Measurements from ENCODE around the gene ADGRG3. TPM values are rescaled to one million over a fixed set of nuclear protein-coding genes. Genes with fewer than 3 reads are reported as not detected.

ADGRG3 gene
- total and polyA plus RNA-seq, 2 donors from 2014 or later, result 0.17 to 1.8 TPM

DNA sequence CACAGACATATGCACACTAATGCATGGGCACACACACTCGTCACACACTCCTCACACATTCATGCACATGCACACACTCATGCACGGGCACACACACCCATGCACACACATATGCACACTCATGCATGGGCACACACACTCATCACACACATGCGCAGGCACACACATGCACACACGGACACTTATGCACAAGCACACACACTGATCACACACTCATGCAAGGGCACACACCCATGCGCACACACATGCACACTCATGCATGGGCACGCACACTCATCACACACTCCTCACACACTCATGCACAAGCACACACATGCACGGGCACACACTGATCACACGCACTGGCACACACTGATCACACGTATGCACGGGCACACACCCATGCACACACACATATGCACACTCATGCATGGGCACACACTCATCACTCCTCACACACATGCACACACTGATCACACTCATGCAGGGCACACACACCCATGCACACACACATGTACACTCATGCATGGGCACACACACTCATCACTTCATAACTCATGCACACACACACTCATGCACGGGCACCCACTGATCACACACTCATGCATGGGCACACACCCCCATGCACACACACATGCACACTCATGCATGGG, 23.6 kb upstream of the ADGRG3 start:
- FAIRE-seq (no peak), DNase-seq (no peak)
- Histone ChIP-seq H3K9me3 (ENCODE audit: control insufficient read depth in 2 of 3, insufficient read depth in 1 of 3, low read length in 3 of 3) (no peaks in the 10 kb centered on the region), H3K27me3 (ENCODE audit: control insufficient read depth, insufficient read depth, low read length) (no peaks in the 10 kb centered on the region), H3K4me3 (ENCODE audit: low read length in 3 of 3) (no peak overlapping the region), H3K27ac (ENCODE audit: low read depth in 2 of 2, low read length in 2 of 2) (no peak overlapping the region), H3K4me1 (ENCODE audit: control insufficient read depth in 2 of 3, insufficient read depth in 2 of 3, low read depth in 1 of 3, low read length in 3 of 3) (peaks cover 0 to 37% (median 23%) of the 10 kb centered on the region in 3 donors), H3K9ac (ENCODE audit: low read length in 3 of 3) (no peak overlapping the region), H3K36me3 (ENCODE audit: control insufficient read depth in 2 of 3, insufficient read depth in 3 of 3, low read length in 3 of 3) (peaks cover 0 to 25% (median 12%) of the 10 kb centered on the region in 3 donors)
- intact Hi-C loops (cut with DNase I), result loop anchor here (5.0 kb wide), 1 partner anchor 52 kb away; no protein-coding TSS in a partner anchor
- TF ChIP-seq, protein P1, sequence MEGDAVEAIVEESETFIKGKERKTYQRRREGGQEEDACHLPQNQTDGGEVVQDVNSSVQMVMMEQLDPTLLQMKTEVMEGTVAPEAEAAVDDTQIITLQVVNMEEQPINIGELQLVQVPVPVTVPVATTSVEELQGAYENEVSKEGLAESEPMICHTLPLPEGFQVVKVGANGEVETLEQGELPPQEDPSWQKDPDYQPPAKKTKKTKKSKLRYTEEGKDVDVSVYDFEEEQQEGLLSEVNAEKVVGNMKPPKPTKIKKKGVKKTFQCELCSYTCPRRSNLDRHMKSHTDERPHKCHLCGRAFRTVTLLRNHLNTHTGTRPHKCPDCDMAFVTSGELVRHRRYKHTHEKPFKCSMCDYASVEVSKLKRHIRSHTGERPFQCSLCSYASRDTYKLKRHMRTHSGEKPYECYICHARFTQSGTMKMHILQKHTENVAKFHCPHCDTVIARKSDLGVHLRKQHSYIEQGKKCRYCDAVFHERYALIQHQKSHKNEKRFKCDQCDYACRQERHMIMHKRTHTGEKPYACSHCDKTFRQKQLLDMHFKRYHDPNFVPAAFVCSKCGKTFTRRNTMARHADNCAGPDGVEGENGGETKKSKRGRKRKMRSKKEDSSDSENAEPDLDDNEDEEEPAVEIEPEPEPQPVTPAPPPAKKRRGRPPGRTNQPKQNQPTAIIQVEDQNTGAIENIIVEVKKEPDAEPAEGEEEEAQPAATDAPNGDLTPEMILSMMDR (IDR thresholded peaks at IDR 0.05; ENCODE audit: borderline replicate concordance, extremely low read depth, insufficient read depth), result no peak

DNA sequence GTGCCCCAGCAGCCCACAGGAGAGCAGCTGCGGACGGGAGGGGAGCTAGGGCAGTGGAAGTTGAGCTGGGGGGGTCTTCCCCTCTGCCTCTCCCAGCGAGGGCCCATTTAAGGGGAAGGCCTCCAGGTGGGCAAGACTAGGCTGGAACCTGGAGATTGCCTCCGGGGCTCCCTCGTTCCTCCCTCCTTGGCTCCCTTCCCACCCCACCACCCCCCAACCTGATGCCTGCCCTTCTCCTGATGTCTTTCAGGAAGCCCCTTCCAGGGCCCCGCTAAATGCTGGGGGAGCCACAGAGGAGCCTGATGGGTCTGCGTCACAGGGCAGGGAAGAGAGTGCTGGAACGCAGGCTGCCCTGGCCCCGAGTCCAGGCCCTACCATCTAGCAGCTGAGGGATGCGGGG, 22.9 kb upstream of the ADGRG3 start:
- H3K36me3 ChIP-seq (ENCODE audit: control insufficient read depth in 2 of 3, insufficient read depth in 3 of 3, low read length in 3 of 3), result peaks cover 0 to 29% (median 15%) of the 10 kb centered on the region in 3 donors
- TF ChIP-seq, protein P1 (IDR thresholded peaks at IDR 0.05; ENCODE audit: borderline replicate concordance, extremely low read depth, insufficient read depth), result no peak
- H3K27me3 ChIP-seq (ENCODE audit: control insufficient read depth, insufficient read depth, low read length), result no peaks in the 10 kb centered on the region
- DNase-seq (no peak), FAIRE-seq (no peak)
- intact Hi-C loops (cut with DNase I), result loop anchor here (5.0 kb wide), 1 partner anchor 53 kb away; no protein-coding TSS in a partner anchor
- H3K9me3 ChIP-seq (ENCODE audit: control insufficient read depth in 2 of 3, insufficient read depth in 1 of 3, low read length in 3 of 3), result no peaks in the 10 kb centered on the region
- no peak overlapping the region for H3K4me3 ChIP-seq (ENCODE audit: low read length in 3 of 3)
- peak overlapping the region in 1 of 2 donors; percentile 50 for H3K27ac ChIP-seq (ENCODE audit: low read depth in 2 of 2, low read length in 2 of 2)
- H3K9ac ChIP-seq (ENCODE audit: low read length in 3 of 3), result no peak overlapping the region
- peaks cover 0 to 33% (median 20%) of the 10 kb centered on the region in 3 donors for H3K4me1 ChIP-seq (ENCODE audit: control insufficient read depth in 2 of 3, insufficient read depth in 2 of 3, low read depth in 1 of 3, low read length in 3 of 3)

DNA sequence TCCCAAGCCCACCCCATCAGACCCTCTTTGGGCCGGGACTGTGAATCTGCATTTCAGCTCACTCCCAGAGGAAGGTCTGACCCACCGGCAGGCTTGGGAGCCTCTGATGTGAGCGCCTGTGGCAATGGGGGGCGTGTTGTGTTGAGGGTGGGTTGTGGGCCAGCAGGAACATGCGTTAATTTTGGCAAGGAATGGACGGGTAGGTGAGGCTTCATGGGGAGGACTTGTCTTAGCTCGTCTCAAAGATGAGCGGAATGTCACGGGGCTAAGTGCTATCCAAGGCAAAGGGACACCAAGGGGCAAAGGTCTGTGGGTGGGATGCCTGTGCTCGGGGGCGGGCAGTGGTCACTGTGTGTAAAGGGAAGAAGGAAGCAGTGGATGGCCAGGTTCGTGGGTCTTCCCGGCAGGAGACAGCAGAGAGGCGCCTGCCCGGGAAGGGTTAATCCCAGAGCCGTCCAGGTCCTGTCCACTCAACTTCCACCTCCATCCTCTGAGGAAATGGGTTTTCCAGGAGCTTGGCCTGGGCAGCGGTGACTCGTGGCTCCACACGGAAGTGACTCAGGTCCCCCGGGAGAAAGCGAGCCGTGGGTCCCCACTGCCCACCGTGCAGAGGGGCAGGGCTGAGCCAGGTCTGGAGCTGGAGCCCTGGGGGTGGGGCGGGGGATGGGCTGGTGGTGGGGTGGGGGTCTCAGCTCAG, 22.3 kb upstream of the ADGRG3 start:
- H3K27ac ChIP-seq (ENCODE audit: low read depth in 2 of 2, low read length in 2 of 2), result peak overlapping the region; percentile 34 to 59
- intact Hi-C loops (cut with DNase I), result loop anchor here (5.0 kb wide), 1 partner anchor 54 kb away; no protein-coding TSS in a partner anchor
- no peak overlapping the region for H3K4me3 ChIP-seq (ENCODE audit: low read length in 3 of 3)
- no peak overlapping the region for H3K9ac ChIP-seq (ENCODE audit: low read length in 3 of 3)
- peaks cover 0 to 33% (median 17%) of the 10 kb centered on the region in 3 donors for H3K36me3 ChIP-seq (ENCODE audit: control insufficient read depth in 2 of 3, insufficient read depth in 3 of 3, low read length in 3 of 3)
- peak in 1 of 5 donors; percentile 44 for DNase-seq
- TF ChIP-seq, protein P1 (IDR thresholded peaks at IDR 0.05; ENCODE audit: borderline replicate concordance, extremely low read depth, insufficient read depth), result no peak
- H3K4me1 ChIP-seq (ENCODE audit: control insufficient read depth in 2 of 3, insufficient read depth in 2 of 3, low read depth in 1 of 3, low read length in 3 of 3), result peaks cover 0 to 29% (median 17%) of the 10 kb centered on the region in 3 donors
- H3K27me3 ChIP-seq (ENCODE audit: control insufficient read depth, insufficient read depth, low read length), result no peaks in the 10 kb centered on the region
- H3K9me3 ChIP-seq (ENCODE audit: control insufficient read depth in 2 of 3, insufficient read depth in 1 of 3, low read length in 3 of 3), result no peaks in the 10 kb centered on the region
- FAIRE-seq, result no peak

Data from kidney (tissue), 14 donors.